ENCODE results near the gene WNT7A. TPM values are rescaled to one million over a fixed set of nuclear protein-coding genes. Genes with fewer than 3 reads are reported as not detected.

The WNT7A gene
- total RNA-seq, 1 donor: not detected

DNA sequence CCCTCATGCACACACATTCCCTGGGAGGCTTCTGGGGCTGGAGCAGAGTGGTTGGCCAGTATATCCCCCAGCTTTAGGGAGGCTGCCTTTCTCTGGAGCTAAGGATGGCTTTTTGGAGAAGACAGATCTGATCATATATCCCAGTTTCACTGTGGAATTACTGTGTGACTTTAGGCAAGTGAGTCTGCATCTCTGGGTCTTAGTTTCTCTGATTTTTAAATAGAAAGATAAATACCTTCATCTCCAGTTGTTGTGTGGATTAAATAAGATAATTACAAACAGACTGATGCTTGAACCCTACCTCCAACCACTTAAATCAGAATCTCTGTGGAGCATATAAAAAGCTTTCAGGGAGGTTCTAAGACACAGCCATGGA lies 11.1 kb upstream of the WNT7A start:
- no peak overlapping the region for H3K4me3 ChIP-seq (ENCODE audit: low read depth, low read length)

DNA sequence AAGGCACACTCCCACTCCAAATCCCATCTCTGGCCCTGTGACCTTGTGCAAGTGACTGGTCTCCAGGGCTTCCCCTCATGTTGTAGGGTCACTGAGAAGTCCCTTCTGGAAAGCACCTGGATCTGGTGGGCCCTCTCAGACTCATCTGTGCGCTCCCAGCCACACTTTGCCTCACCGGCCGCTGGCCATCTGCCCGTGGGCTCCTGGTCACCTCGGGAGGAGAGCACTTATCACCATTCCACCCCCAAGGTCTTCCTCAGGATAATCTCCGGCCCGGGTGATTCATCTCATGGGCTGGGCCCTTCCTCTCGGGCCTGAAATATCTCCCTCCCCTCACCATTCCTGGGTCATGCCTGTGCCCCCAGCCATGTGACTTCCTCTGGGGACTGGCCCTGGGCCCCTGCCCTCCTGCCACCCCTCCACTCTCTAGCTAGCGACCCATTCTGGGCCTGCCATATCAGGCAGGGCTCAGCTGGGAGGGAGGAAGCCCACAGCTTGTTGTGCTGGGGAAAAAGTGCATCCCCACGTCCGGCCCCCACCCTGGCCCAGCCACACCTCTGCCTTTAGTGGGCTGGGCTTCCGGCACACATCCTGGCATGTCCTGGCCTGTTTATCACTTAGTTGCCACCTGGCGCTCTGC lies 10.6 kb upstream of the WNT7A start:
- DNase-seq (ENCODE audit: low read depth): no peak
- H3K4me3 ChIP-seq (ENCODE audit: low read depth, low read length): no peak overlapping the region
- TF ChIP-seq, protein P1, sequence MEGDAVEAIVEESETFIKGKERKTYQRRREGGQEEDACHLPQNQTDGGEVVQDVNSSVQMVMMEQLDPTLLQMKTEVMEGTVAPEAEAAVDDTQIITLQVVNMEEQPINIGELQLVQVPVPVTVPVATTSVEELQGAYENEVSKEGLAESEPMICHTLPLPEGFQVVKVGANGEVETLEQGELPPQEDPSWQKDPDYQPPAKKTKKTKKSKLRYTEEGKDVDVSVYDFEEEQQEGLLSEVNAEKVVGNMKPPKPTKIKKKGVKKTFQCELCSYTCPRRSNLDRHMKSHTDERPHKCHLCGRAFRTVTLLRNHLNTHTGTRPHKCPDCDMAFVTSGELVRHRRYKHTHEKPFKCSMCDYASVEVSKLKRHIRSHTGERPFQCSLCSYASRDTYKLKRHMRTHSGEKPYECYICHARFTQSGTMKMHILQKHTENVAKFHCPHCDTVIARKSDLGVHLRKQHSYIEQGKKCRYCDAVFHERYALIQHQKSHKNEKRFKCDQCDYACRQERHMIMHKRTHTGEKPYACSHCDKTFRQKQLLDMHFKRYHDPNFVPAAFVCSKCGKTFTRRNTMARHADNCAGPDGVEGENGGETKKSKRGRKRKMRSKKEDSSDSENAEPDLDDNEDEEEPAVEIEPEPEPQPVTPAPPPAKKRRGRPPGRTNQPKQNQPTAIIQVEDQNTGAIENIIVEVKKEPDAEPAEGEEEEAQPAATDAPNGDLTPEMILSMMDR (IDR thresholded peaks at IDR 0.05; ENCODE audit: insufficient read depth, low read length): no peak

More for the DNA sequence above, 11.1 kb upstream of the WNT7A start:
- TF ChIP-seq, protein P1 (IDR thresholded peaks at IDR 0.05; ENCODE audit: insufficient read depth, low read length): no peak
- no peak for DNase-seq (ENCODE audit: low read depth)

DNA sequence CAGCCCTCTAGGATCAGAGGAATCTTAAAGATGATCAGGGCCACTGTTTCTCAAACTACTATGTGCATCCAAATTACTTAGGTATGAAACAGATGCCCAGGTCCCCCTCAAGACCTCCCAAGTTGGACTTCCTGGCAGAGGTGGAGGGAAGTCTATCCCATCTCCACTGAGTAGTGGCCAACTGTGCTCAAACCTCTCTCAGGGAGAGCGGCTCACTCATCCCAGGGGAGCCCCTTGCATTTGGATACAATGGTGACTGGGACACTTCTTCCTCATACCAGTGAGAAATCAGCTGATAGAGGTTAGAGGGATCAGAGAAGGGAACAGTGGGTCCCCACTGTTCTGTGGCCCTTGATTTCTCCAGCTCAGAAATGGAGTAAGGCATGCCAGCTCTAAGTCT lies 8.7 kb upstream of the WNT7A start:
- no peak for DNase-seq (ENCODE audit: low read depth)
- TF ChIP-seq, protein P1 (IDR thresholded peaks at IDR 0.05; ENCODE audit: insufficient read depth, low read length): no peak
- H3K4me3 ChIP-seq (ENCODE audit: low read depth, low read length): no peak overlapping the region

DNA sequence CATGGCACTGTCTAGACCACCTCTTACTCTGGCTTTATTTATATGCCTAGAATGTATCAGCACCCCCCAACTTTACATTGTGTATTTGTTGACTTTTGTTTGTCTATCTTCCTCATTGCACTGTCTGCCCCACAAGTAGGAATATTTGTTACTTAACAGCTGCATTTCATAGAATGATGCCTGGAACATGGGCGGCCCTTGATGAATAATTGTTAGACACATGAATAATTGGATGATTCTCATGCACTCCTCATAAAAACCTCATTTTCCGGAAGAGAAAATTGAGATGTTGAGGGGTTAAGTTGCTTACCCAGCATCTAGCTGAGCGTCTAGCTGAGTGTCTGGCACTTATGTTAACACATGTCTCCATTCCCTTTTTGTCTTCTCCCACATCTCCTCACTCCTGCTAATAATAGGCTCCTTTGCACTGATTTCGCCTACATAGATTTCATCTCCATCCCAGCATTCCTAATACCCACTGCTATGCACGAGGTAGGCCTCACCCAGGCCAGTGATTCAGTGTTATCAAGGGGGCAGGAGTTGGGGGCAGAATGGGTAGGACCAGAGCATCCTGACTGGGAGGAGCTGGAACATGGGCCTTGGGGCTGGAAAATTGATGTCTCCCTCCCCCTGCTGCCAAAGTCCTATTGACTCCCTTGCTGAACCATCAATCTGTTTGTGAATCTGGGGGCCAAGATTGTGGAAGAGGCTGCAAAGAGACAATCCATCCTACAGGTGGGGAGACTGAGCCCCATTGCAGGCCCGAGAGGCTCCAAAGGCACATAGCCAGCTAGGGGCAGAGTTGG lies 7.8 kb upstream of the WNT7A start:
- TF ChIP-seq, protein P1 (IDR thresholded peaks at IDR 0.05; ENCODE audit: insufficient read depth, low read length): no peak
- H3K4me3 ChIP-seq (ENCODE audit: low read depth, low read length): no peak overlapping the region
- DNase-seq (ENCODE audit: low read depth): no peak

DNA sequence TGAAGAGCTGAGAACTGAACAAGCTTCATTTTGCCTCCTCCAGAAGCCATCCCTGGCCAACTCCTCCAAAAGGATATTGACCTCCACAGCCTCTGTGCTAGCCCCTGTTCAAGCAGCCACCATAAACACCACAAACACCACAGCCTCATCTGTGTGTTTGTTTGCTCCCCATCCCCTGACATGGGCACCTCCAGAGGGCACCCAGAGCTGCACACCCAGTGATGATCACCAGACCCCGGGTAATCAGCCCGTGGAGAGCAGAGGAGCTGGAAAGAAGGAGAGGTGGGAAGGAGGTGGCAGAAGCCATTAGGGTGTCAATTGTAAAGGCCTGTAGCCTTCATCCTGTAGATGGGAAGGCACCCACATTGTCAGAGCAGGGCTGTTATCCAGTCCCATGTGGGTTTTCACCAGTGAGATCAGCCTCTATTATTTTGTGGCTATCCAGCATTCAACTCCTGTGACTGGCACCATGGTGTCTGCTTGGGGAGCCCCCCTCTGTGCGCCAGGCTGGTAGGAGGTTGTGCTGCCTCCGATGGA lies 6.8 kb upstream of the WNT7A start:
- DNase-seq (ENCODE audit: low read depth): no peak
- no peak overlapping the region for H3K4me3 ChIP-seq (ENCODE audit: low read depth, low read length)
- TF ChIP-seq, protein P1 (IDR thresholded peaks at IDR 0.05; ENCODE audit: insufficient read depth, low read length): no peak

DNA sequence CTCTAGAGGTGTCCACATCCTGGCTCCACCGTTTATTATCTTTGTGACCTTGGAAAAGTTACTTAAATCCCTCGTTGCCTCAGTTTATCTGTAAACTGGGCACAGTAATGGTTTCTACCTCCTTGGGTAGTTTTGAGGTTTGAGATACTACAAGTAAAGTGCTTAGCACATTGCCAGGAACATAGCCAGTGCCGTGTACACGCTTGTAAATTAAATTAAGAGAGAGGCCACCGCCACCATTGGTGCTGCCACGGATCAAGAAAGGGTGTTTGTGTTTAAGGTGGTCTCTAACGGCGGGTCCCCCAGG lies 5.8 kb upstream of the WNT7A start:
- no peak overlapping the region for H3K4me3 ChIP-seq (ENCODE audit: low read depth, low read length)
- TF ChIP-seq, protein P1 (IDR thresholded peaks at IDR 0.05; ENCODE audit: insufficient read depth, low read length): no peak
- no peak for DNase-seq (ENCODE audit: low read depth)

Data from fibroblast of the aortic adventitia (primary cell).